Endothelial cell of umbilical vein (primary cell): Measurements from ENCODE around the gene GPAT3. TPM values are rescaled to one million over a fixed set of nuclear protein-coding genes. Genes with fewer than 3 reads are reported as not detected.

Experiments
- BruUV-seq: library from RNA; stranded (reverse); fragments of 400-500 nt; replicated peaks from 2 replicates; lab custom pipeline; 2021; lab: Mats Ljungman, UMichigan
- CTCF ChIA-PET: fragments of 300-600, 350-600 bp; sonication (Branson Sonifier 250); formaldehyde crosslinking; loops from one replicate; lab custom pipeline; 2021; ENCODE audit warnings: antibody characterized with exemption, inconsistent platforms; lab: Charles Lee
- POLR2A ChIA-PET: fragments of 300-600, 350-600 bp; sonication (Branson Sonifier 250); formaldehyde crosslinking; loops from one replicate; lab custom pipeline; 2021; ENCODE audit warnings: antibody characterized with exemption, inconsistent platforms; lab: Charles Lee
- DNase-seq: peaks from one replicate; pipeline ENCODE4 v3.0.0-alpha.2; 2011; ENCODE audit warnings: low read depth, low spot score
- FAIRE-seq: peaks from 2 replicates; lab custom pipeline; 2011; peaks lifted over from hg19 to GRCh38; lab: Jason Lieb, UNC
- H2AFZ ChIP-seq: 2 replicates; pipeline ENCODE4 v1.6.0; 2012; ENCODE audit warnings: low read depth, low read length, control low read depth, inconsistent platforms
- H3K27ac ChIP-seq: 2 replicates; pipeline ENCODE4 v1.5.1; 2011; ENCODE audit warnings: low read depth, mild to moderate bottlenecking, control low read depth, low read length, moderate library complexity; ENCODE audit not compliant: insufficient read depth
- H3K27me3 ChIP-seq, 2 experiments: 2 replicates each; pipeline versions ENCODE4 v1.6.0 to v1.6.1; 2011; ENCODE audit warnings: low read length in 2 of 2, mixed read lengths in 1 of 2; ENCODE audit not compliant: control insufficient read depth in 2 of 2, insufficient read depth in 2 of 2
- H3K36me3 ChIP-seq, 2 experiments: 2 replicates in 1 of 2; 3 replicates in 1 of 2; pipeline ENCODE4 v1.5.1; 2011; ENCODE audit warnings: low read length in 2 of 2, mild to moderate bottlenecking in 1 of 2, moderate library complexity in 1 of 2; ENCODE audit not compliant: control insufficient read depth in 2 of 2, insufficient read depth in 2 of 2; ENCODE audit errors: extremely low read depth in 1 of 2
- H3K4me1 ChIP-seq: 3 replicates; pipeline ENCODE4 v1.5.1; 2011; ENCODE audit warnings: mild to moderate bottlenecking, low read length; ENCODE audit not compliant: control insufficient read depth, insufficient read depth; ENCODE audit errors: extremely low read depth
- H3K4me2 ChIP-seq: 2 replicates; pipeline ENCODE4 v1.6.1; 2011; ENCODE audit warnings: low read length, control low read depth, mixed read lengths; ENCODE audit not compliant: insufficient read depth
- H3K4me3 ChIP-seq, 3 experiments: fragments of 200-600 bp in 1 of 3; sonication (generic), shearing (Covaris generic) in 1 of 3; replicated peaks in 1 of 3; 2 replicates each; pipeline ENCODE4 v1.5.1; 2011 to 2016; ENCODE audit warnings: control low read depth in 3 of 3, low read length in 3 of 3, mild to moderate bottlenecking in 2 of 3, inconsistent platforms in 1 of 3, low read depth in 1 of 3, moderate library complexity in 1 of 3; ENCODE audit not compliant: insufficient read depth in 1 of 3
- H3K79me2 ChIP-seq: 2 replicates; pipeline ENCODE4 v1.6.0; 2012; ENCODE audit warnings: low read length, inconsistent platforms; ENCODE audit not compliant: control insufficient read depth, insufficient read depth
- H3K9ac ChIP-seq: replicated peaks from 2 replicates; pipeline ENCODE3; 2011; ENCODE audit warnings: low read length, control low read depth; ENCODE audit not compliant: insufficient read depth; ENCODE audit errors: extremely low read depth
- H3K9me1 ChIP-seq: replicated peaks from 3 replicates; pipeline ENCODE4 v1.6.0; 2011; ENCODE audit warnings: mild to moderate bottlenecking, low read length; ENCODE audit not compliant: control insufficient read depth, insufficient read depth; ENCODE audit errors: extremely low read depth
- H3K9me3 ChIP-seq: replicated peaks from 2 replicates; pipeline ENCODE4 v1.5.1; 2012; ENCODE audit warnings: low read length, inconsistent platforms; ENCODE audit not compliant: control insufficient read depth, insufficient read depth
- H4K20me1 ChIP-seq: replicated peaks from 2 replicates; pipeline ENCODE3; 2011; ENCODE audit warnings: mild to moderate bottlenecking, low read length; ENCODE audit not compliant: control insufficient read depth, insufficient read depth; ENCODE audit errors: extremely low read depth
- EZH2 ChIP-seq: IDR thresholded peaks from 2 replicates; pipeline ENCODE4 v1.6.1; 2012; ENCODE audit warnings: borderline replicate concordance, low read depth, mild to moderate bottlenecking, moderate library complexity, low read length, inconsistent platforms; ENCODE audit not compliant: severe bottlenecking
- FOS ChIP-seq: IDR thresholded peaks from 2 replicates; pipeline ENCODE4 v1.6.1; 2011; ENCODE audit warnings: mild to moderate bottlenecking, low read length, moderate library complexity, borderline replicate concordance; ENCODE audit not compliant: insufficient read depth
- GATA2 ChIP-seq: IDR thresholded peaks from 2 replicates; pipeline ENCODE4 v1.7.0; 2011; ENCODE audit warnings: low read depth, mild to moderate bottlenecking, moderate library complexity, mixed read lengths, low read length; ENCODE audit not compliant: insufficient read length, insufficient read depth
- JUN ChIP-seq: IDR thresholded peaks from 2 replicates; pipeline ENCODE4 v1.6.1; 2011; ENCODE audit warnings: borderline replicate concordance, low read depth; ENCODE audit not compliant: insufficient read length, insufficient read depth
- MYC ChIP-seq: IDR thresholded peaks from one replicate; pipeline ENCODE4 v1.6.1; 2011; ENCODE audit warnings: mild to moderate bottlenecking, low read depth, low read length
- POLR2A ChIP-seq: IDR thresholded peaks from 2 replicates; pipeline ENCODE4 v1.6.1; 2012; ENCODE audit warnings: low read depth, mild to moderate bottlenecking, control low read depth, low read length
- POLR2AphosphoS5 ChIP-seq: IDR thresholded peaks from 2 replicates; pipeline ENCODE4 v1.6.1; 2012; ENCODE audit warnings: low read depth, mild to moderate bottlenecking, control low read depth, low read length, moderate library complexity; ENCODE audit not compliant: insufficient read depth
- dilution Hi-C: fragments of 300-500 bp; cut with MboI; formaldehyde crosslinking; loops from one replicate; pipeline ENCODE4 v1.15.0; 2019; ENCODE audit warnings: low sequenced_read_pairs; ENCODE audit not compliant: extremely low pct_ligation_motif_present
- intact Hi-C: fragments of 100-400 bp; cut with micrococcal nuclease; formaldehyde crosslinking; loops from one replicate; pipeline ENCODE4 v1.10.0; 2022
- polyA plus RNA-seq, 4 experiments: library from polyadenylated mRNA; depleted of rRNA in 3 of 4; stranded (reverse) in 3 of 4; unstranded in 1 of 4; fragments of >200 nt; gene quantifications; 2 replicates each; pipeline versions ENCODE4 v1.2.1 to v1.2.3, GENCODE V29; 2011 to 2012; ENCODE audit warnings: missing spikeins in 1 of 4
- total RNA-seq: library from RNA; stranded (reverse); gene quantifications from 2 replicates; pipeline ENCODE4 v1.2.3, GENCODE V29; 2021
- TF ChIP-seq, protein P1 (sequence below), 2 donors: IDR thresholded peaks; 1 replicate in 1 of 2; 2 replicates in 1 of 2; pipeline ENCODE4 v1.5.1; 2011; ENCODE audit warnings: low read length in 2 of 2, mild to moderate bottlenecking in 2 of 2, moderate library complexity in 2 of 2, control low read depth in 1 of 2, inconsistent platforms in 1 of 2, low read depth in 1 of 2; ENCODE audit not compliant: insufficient read depth in 1 of 2; ENCODE audit errors: extremely low read depth in 1 of 2
- TF ChIP-seq, protein P2 (sequence below): IDR thresholded peaks from 2 replicates; pipeline ENCODE4 v1.6.1; 2011; ENCODE audit not compliant: insufficient read depth, insufficient read length

Gene GPAT3
- total and polyA plus RNA-seq, 2 donors (not counting 3 experiments of a cell fraction or from before 2014, with no cell fraction given): 0.36 to 2.1 TPM

DNA sequence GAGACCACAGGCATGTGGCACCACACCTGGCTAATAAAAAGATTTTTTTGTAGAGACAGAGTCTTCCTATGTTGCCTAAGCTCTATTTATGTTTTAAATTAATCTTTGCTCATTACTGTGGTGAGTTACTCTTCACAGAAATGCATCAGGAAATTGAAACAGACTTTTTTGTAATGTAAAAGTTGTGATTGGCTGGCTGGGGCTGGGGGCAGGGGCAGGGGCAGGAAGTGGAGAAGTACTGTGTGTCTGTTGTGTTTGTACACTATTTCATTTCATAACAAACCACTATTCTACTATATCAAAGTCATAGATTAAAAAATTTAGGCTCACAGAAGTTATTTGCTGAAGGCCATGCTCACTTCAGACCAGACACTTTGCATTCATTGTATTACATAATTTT, 31.9 kb upstream of the GPAT3 start:
- FAIRE-seq: no peak
- Histone ChIP-seq H3K9ac (no peak overlapping the region), H3K36me3 (no peaks in the 10 kb centered on the region), H2AFZ (no peak overlapping the region), H3K9me3 (no peaks in the 10 kb centered on the region), H3K4me2 (no peak overlapping the region), H3K4me3 (no peak overlapping the region), H3K9me1 (no peaks in the 10 kb centered on the region), H3K79me2 (no peaks in the 10 kb centered on the region), H3K27me3 (peaks cover 0 to 2% of the 10 kb centered on the region in 2 experiments), H3K27ac (no peak overlapping the region), H3K4me1 (no peaks in the 10 kb centered on the region), H4K20me1 (no peaks in the 10 kb centered on the region)
- dilution Hi-C loops (no loop called here), intact Hi-C loops (loop anchor here (10.0 kb wide), 1 partner anchor 1001 kb away; no protein-coding TSS in a partner anchor)
- BruUV-seq: no TSS peak
- ChIA-PET CTCF (no interaction called here), POLR2A (no interaction called here)
- no peak for TF ChIP-seq FOS
- TF ChIP-seq MYC: no peak
- TF ChIP-seq JUN: no peak
- TF ChIP-seq, protein P1, sequence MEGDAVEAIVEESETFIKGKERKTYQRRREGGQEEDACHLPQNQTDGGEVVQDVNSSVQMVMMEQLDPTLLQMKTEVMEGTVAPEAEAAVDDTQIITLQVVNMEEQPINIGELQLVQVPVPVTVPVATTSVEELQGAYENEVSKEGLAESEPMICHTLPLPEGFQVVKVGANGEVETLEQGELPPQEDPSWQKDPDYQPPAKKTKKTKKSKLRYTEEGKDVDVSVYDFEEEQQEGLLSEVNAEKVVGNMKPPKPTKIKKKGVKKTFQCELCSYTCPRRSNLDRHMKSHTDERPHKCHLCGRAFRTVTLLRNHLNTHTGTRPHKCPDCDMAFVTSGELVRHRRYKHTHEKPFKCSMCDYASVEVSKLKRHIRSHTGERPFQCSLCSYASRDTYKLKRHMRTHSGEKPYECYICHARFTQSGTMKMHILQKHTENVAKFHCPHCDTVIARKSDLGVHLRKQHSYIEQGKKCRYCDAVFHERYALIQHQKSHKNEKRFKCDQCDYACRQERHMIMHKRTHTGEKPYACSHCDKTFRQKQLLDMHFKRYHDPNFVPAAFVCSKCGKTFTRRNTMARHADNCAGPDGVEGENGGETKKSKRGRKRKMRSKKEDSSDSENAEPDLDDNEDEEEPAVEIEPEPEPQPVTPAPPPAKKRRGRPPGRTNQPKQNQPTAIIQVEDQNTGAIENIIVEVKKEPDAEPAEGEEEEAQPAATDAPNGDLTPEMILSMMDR (IDR thresholded peaks at IDR 0.05; ENCODE audit: extremely low read depth in 1 of 2, insufficient read depth in 1 of 2, low read depth in 1 of 2, low read length in 2 of 2): no peak
- no peak for TF ChIP-seq EZH2
- TF ChIP-seq, protein P2, sequence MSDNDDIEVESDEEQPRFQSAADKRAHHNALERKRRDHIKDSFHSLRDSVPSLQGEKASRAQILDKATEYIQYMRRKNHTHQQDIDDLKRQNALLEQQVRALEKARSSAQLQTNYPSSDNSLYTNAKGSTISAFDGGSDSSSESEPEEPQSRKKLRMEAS: no peak
- TF ChIP-seq POLR2AphosphoS5: no peak
- TF ChIP-seq POLR2A: no peak
- TF ChIP-seq GATA2: no peak
- DNase-seq: no peak
